Subcutaneous adipose tissue (tissue), 4 donors: ENCODE results near the gene ESAM. TPM values are rescaled to one million over a fixed set of nuclear protein-coding genes. Genes with fewer than 3 reads are reported as not detected.

Experiments used
- CTCF ChIP-seq: fragments of 450-650 bp; IDR thresholded peaks from one replicate; pipeline ENCODE4 v1.5.1; 2016; ENCODE audit warnings: low read depth, mild to moderate bottlenecking, control low read depth, antibody characterized with exemption, moderate library complexity
- total RNA-seq, 4 donors: library from RNA; depleted of rRNA; stranded (reverse); fragments of >200 nt; gene quantifications; one replicate each; pipeline ENCODE4 v1.1.0, GENCODE V29; 2016

ESAM gene
- total RNA-seq: 10 to 100 TPM; 15.0 to 82.7 (median 38.6) TPM

DNA sequence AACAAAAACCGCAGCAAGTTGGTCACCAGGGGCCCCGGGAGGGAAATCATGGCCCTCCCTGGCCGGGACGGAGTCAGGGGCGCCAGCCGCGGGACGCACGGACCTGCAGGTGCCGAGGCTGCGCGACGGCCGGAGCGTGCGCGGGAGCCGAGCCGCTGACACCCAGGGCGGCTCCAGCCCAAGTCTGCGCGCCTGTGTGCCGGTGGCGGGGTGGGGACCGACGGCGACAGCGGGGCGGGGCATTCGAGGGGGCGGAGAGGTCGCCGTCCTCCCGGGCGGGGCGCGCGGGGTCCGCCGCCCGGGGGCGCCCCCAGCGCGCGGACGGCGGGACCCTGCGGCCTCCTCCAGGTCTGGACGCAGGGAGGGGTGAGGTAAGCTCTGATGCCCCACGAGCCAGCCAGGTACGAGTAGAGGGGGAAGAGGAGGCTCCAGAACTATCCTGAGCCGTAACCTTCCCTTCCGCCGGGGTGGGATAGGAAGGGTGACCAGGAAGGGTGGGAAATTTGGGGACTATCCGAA, at the start of gene ESAM:
Gene ESAM, minus strand, starts transcription at position 186 of the 519 bp plus-strand sequence. Its CDS starts 136 bp downstream, at position 50.
- TF ChIP-seq CTCF: no peak

DNA sequence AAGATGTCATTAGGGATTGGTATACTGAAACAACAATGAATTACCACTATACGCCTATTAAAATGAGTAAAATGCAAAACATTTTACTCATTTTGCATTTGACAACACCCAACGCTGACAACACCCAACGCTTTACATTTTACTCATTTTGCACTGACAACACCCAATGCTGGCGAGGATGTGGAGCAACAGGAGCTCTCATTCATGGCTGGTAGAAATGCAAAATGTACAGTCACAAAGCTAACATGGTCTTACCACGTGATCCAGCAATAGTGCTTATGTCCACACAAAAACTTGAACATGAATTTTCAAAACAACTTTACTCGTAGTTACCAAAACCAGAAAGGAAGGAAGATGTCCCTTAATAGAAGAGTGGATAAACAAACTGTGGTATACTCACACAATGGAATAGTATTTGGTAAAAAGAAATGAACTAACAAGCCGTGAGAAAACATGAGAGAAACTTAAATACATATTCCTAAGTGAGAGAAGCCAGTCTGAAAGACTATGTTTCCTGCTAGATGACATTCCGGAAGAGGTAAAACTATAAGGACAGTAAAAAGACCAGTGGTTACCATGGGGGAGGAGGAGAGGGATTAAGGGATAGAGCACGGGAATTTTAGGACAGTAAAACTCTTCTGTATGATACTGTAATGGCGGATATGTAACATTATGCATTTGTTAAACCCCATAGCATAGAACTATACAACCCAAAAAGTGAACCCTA, 49.5 kb upstream of the ESAM start:
- no peak for TF ChIP-seq CTCF

DNA sequence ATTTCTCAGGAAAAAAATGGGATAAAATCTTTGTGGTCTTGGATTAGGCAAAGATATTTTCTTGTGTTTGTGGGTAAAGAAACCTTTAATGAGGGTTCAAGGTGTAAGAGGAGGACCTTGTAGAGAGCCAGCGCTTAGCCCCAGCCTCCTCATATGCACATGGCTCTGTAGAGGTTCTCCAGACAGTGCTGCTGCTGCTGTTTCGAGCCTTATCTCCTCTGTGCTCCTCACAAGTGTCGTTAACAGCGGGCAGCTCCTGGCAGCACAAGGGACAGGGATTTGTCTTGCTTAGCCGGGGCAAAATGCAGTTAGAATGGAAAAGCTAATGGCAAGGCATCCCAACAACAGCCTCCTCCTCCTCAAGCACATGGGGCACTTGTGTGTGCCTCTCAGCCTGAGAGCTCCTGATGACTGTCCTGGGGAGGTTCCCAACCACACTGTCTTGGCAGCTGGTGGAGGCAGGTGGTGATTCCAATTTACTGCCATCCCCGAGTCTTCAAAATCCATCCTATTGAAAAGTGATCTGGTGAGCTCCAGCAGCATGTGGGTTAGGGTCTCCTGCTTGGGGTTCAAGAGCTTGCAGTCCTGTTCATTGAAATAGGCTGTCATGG, 45.7 kb upstream of the ESAM start:
- no peak for TF ChIP-seq CTCF

GRCh38 chr11:124807201-124807600, 45.1 kb upstream of the ESAM start:
- no peak for TF ChIP-seq CTCF

GRCh38 chr11:124804884-124805283, 42.8 kb upstream of the ESAM start:
- TF ChIP-seq CTCF: no peak

DNA sequence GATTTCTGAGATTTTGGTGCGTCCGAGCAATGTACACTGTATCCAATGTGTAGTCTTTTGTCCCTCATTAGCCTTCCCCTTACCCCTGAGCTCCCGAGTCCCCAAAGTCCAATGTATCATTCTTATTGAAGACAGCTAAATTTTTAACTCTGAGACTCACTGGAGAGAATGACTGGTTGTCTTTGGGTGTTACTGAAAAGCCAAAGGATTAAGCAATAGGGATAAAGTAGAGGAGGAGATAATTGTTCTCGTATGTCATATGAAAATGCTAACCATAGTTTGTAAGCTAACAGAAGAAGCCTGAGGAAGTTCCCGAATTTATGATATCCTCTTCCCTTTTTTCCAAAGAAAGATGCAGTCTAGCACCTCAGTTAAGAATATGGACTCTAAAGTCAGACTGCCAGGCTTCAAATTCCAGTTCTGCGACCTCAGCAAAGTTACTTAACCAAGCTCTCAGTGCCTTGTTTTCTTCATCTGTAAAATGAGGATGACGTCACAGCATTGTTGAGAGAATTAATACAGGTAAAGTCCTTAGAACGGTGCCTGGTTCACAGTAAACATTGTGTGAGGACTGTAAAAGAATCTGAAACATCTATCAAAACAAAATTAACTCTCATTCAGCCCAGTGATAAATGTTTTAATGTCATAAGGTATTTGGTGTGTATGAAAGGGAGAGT, 39.7 kb upstream of the ESAM start:
- no peak for TF ChIP-seq CTCF

DNA sequence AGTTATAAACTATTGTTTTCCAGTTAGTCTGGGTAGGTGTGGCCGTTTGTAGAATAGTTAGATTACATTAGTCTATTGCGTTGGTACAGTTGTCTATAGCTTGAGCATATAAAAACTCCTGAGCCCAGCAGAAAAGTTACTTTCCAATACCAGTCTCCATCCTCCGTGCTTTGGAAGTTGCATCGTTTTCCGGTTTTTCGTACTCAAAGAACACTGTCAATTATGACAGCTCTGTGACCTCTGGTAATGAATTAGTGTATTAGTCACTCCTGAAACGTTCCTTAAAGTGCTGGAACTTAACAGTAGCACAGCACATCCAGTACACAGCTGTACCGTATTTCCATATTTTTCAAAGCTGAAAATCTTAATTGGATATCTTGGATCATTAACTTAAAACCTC, 38.9 kb upstream of the ESAM start:
- TF ChIP-seq CTCF: no peak
